H9 (cell line): ENCODE results near the gene ZNF746. TPM values are rescaled to one million over a fixed set of nuclear protein-coding genes. Genes with fewer than 3 reads are reported as not detected.

Experiments used
- DNase-seq: peaks from one replicate; pipeline ENCODE4 v3.0.0-alpha.2; 2017
- H2AFZ ChIP-seq: one replicate; pipeline ENCODE4 v1.6.1; 2013; ENCODE audit warnings: mild to moderate bottlenecking, low read length, control low read depth, moderate library complexity
- H2AK5ac ChIP-seq: 2 replicates; pipeline ENCODE4 v1.6.1; 2013; ENCODE audit warnings: low read length, control low read depth, mixed read lengths; ENCODE audit not compliant: insufficient read length
- H2BK120ac ChIP-seq: one replicate; pipeline ENCODE4 v1.6.1; 2013; ENCODE audit warnings: low read depth, mild to moderate bottlenecking, low read length, control low read depth, inconsistent platforms; ENCODE audit not compliant: poor library complexity, severe bottlenecking
- H2BK12ac ChIP-seq: 2 replicates; pipeline ENCODE4 v1.6.1; 2013; ENCODE audit warnings: low read length, control low read depth, mixed read lengths, low read depth; ENCODE audit not compliant: insufficient read length
- H2BK15ac ChIP-seq: 2 replicates; pipeline ENCODE4 v1.6.1; 2013; ENCODE audit warnings: low read depth, low read length, control low read depth
- H2BK20ac ChIP-seq: one replicate; pipeline ENCODE4 v1.6.1; 2013; ENCODE audit warnings: low read depth, mild to moderate bottlenecking, low read length, control low read depth, inconsistent platforms; ENCODE audit not compliant: poor library complexity, severe bottlenecking
- H2BK5ac ChIP-seq: 2 replicates; pipeline ENCODE4 v1.6.1; 2013; ENCODE audit warnings: low read length, control low read depth, mixed read lengths; ENCODE audit not compliant: insufficient read length
- H3K14ac ChIP-seq: 2 replicates; pipeline ENCODE4 v1.6.1; 2013; ENCODE audit warnings: low read length, control low read depth; ENCODE audit not compliant: insufficient read depth
- H3K18ac ChIP-seq: 2 replicates; pipeline ENCODE4 v1.6.1; 2013; ENCODE audit warnings: low read depth, mild to moderate bottlenecking, mixed read lengths, low read length, control low read depth; ENCODE audit not compliant: insufficient read length
- H3K23ac ChIP-seq: 2 replicates; pipeline ENCODE4 v1.6.1; 2013; ENCODE audit warnings: low read length, control low read depth, mixed read lengths, low read depth; ENCODE audit not compliant: insufficient read length
- H3K23me2 ChIP-seq: 2 replicates; pipeline ENCODE4 v1.6.1; 2013; ENCODE audit warnings: low read depth, mild to moderate bottlenecking, mixed read lengths, low read length, control low read depth; ENCODE audit not compliant: insufficient read length, poor library complexity, severe bottlenecking
- H3K27ac ChIP-seq: 2 replicates; pipeline ENCODE4 v1.5.1; 2013; ENCODE audit warnings: low read length, control low read depth, mixed read lengths, low read depth; ENCODE audit not compliant: insufficient read length
- H3K27me3 ChIP-seq: 2 replicates; pipeline ENCODE4 v1.6.1; 2013; ENCODE audit warnings: low read length, control low read depth, inconsistent platforms; ENCODE audit not compliant: insufficient read depth
- H3K4ac ChIP-seq: 2 replicates; pipeline ENCODE4 v1.6.1; 2013; ENCODE audit warnings: low read depth, mild to moderate bottlenecking, control low read depth, inconsistent platforms, low read length, moderate library complexity
- H3K4me1 ChIP-seq: 2 replicates; pipeline ENCODE4 v1.6.1; 2013; ENCODE audit warnings: low read length, control low read depth, inconsistent platforms; ENCODE audit not compliant: insufficient read depth
- H3K4me2 ChIP-seq: 2 replicates; pipeline ENCODE4 v1.6.1; 2013; ENCODE audit warnings: low read length, control low read depth, mixed read lengths; ENCODE audit not compliant: insufficient read length, insufficient read depth
- H3K56ac ChIP-seq: 2 replicates; pipeline ENCODE4 v1.6.1; 2013; ENCODE audit warnings: low read depth, mild to moderate bottlenecking, mixed read lengths, low read length, control low read depth; ENCODE audit not compliant: insufficient read length
- H3K79me1 ChIP-seq: 2 replicates; pipeline ENCODE4 v1.6.1; 2013; ENCODE audit warnings: low read depth, mild to moderate bottlenecking, moderate library complexity, low read length, control low read depth, inconsistent platforms; ENCODE audit not compliant: insufficient read depth, poor library complexity, severe bottlenecking
- H3K79me2 ChIP-seq: 2 replicates; pipeline ENCODE4 v1.6.1; 2013; ENCODE audit warnings: low read length, control low read depth, inconsistent platforms; ENCODE audit not compliant: insufficient read depth
- H3K9ac ChIP-seq: 2 replicates; pipeline ENCODE4 v1.6.1; 2013; ENCODE audit warnings: low read length, control low read depth, mixed read lengths; ENCODE audit not compliant: insufficient read length; ENCODE audit errors: extremely low read depth
- H3K9me3 ChIP-seq: one replicate; pipeline ENCODE4 v1.6.1; 2013; ENCODE audit warnings: low read depth, low read length, inconsistent platforms; ENCODE audit not compliant: control insufficient read depth
- H3T11ph ChIP-seq: one replicate; pipeline ENCODE4 v1.6.1; 2013; ENCODE audit warnings: mild to moderate bottlenecking, low read length, control low read depth, inconsistent platforms
- H4K20me1 ChIP-seq: one replicate; pipeline ENCODE4 v1.6.1; 2013; ENCODE audit not compliant: control insufficient read depth, insufficient read length, insufficient read depth
- H4K5ac ChIP-seq: 2 replicates; pipeline ENCODE4 v1.6.1; 2013; ENCODE audit warnings: low read depth, mild to moderate bottlenecking, mixed read lengths, low read length, control low read depth; ENCODE audit not compliant: insufficient read length
- H4K8ac ChIP-seq: replicated peaks from 2 replicates; pipeline ENCODE4 v1.6.1; 2013; ENCODE audit warnings: low read length, control low read depth, mixed read lengths, low read depth; ENCODE audit not compliant: insufficient read length
- H4K91ac ChIP-seq: 2 replicates; pipeline ENCODE4 v1.6.1; 2013; ENCODE audit warnings: low read depth, mild to moderate bottlenecking, moderate library complexity, mixed read lengths, low read length, control low read depth; ENCODE audit not compliant: insufficient read length
- H3K27ac Mint-ChIP-seq, 3 experiments: 2 replicates in 2 of 3; 3 replicates in 1 of 3; pipeline ENCODE4 v1.8.0; 2020 to 2021; ENCODE audit warnings: mixed read lengths in 3 of 3, mild to moderate bottlenecking in 1 of 3, moderate library complexity in 1 of 3
- H3K27me3 Mint-ChIP-seq: 2 replicates; pipeline ENCODE4 v1.8.0; 2021; ENCODE audit warnings: low read depth, mild to moderate bottlenecking, moderate library complexity, mixed read lengths
- H3K36me3 Mint-ChIP-seq, 3 experiments: 2 replicates in 2 of 3; 3 replicates in 1 of 3; pipeline ENCODE4 v1.8.0; 2020 to 2021; ENCODE audit warnings: low read depth in 3 of 3, mixed read lengths in 3 of 3; ENCODE audit not compliant: insufficient read depth in 1 of 3
- H3K4me1 Mint-ChIP-seq, 2 experiments: 2 replicates each; pipeline ENCODE4 v1.8.0; 2020; ENCODE audit warnings: mixed read lengths in 2 of 2
- H3K4me3 Mint-ChIP-seq, 2 experiments: 2 replicates in 1 of 2; 3 replicates in 1 of 2; pipeline ENCODE4 v1.8.0; 2020 to 2021; ENCODE audit warnings: mild to moderate bottlenecking in 2 of 2, mixed read lengths in 2 of 2, moderate library complexity in 1 of 2
- H3K9me3 Mint-ChIP-seq, 2 experiments: 2 replicates in 1 of 2; 3 replicates in 1 of 2; pipeline ENCODE4 v1.8.0; 2020; ENCODE audit warnings: mild to moderate bottlenecking in 2 of 2, mixed read lengths in 2 of 2, moderate library complexity in 1 of 2
- WGBS: extraction: QIAGEN DNeasy Blood & Tissue Kit; methylation state at CpG from one replicate; pipeline ENCODE4 v1.1.7; 2013; ENCODE audit warnings: missing lambda C conversion rate, low lambda C conversion rate, mixed read lengths; ENCODE audit not compliant: insufficient read length; ENCODE audit errors: extremely low coverage; 5-methylcytosine and 5-hydroxymethylcytosine counted together
- total RNA-seq: library from RNA; stranded (reverse); gene quantifications from 2 replicates; pipeline ENCODE4 v1.2.1, GENCODE V29; 2021
- TF ChIP-seq, protein P1 (sequence below): fragments of 200-600 bp; sonication (generic); conservative IDR thresholded peaks from 3 replicates; pipeline ENCODE4 v1.8.0; 2021; ENCODE audit warnings: antibody characterized with exemption, mild to moderate bottlenecking

Gene ZNF746
- total RNA-seq, 1 experiment from 2014 or later: 26.7 TPM

DNA sequence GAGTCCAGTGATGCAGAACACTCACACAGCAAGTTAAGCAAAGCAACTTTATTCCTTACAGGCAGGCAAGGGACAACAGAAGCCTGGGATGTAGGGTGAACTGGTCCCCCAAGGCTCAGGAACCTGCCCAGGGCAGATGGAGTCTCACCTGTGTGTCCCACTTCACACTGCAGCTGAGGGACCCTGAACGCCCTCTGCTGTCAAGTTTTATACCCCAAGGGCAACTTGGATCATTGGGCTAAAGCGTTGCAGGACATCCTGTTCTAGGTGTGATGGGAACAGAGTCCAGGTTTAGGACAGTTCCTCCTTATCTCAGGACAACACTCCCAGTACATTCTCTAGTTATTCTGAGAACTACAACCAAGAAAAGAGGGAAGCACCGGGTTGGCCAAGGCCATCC, 49.5 kb upstream of the ZNF746 start:
- H2BK120ac ChIP-seq: no peak overlapping the region
- no peak overlapping the region for H3T11ph ChIP-seq
- no peaks in the 10 kb centered on the region for H3K79me2 ChIP-seq
- H2BK15ac ChIP-seq: no peak overlapping the region
- Mint-ChIP-seq H3K36me3 (peaks cover 46 to 63% (median 48%) of the 10 kb centered on the region in 3 experiments), H3K4me1 (no peaks in the 10 kb centered on the region), H3K27ac (no peak overlapping the region), H3K9me3 (peaks cover 0 to under 1% of the 10 kb centered on the region in 2 experiments; a peak in 2 of 5 replicates), H3K27me3 (no peaks in the 10 kb centered on the region; the same call in 1 of the 2 replicates), H3K4me3 (no peak overlapping the region)
- H3K4me2 ChIP-seq: no peak overlapping the region
- H3K27me3 ChIP-seq: no peaks in the 10 kb centered on the region
- H3K9me3 ChIP-seq: no peaks in the 10 kb centered on the region
- no peak overlapping the region for H3K14ac ChIP-seq
- no peak overlapping the region for H3K27ac ChIP-seq
- no peak overlapping the region for H2BK5ac ChIP-seq
- H3K23ac ChIP-seq: no peak overlapping the region
- no peak for DNase-seq
- H3K9ac ChIP-seq: no peak overlapping the region
- H2AFZ ChIP-seq: no peak overlapping the region
- no peak overlapping the region for H2AK5ac ChIP-seq
- no peaks in the 10 kb centered on the region for H3K4me1 ChIP-seq
- no peak overlapping the region for H2BK20ac ChIP-seq
- WGBS: no CpG with 5 or more reads among the region's 3 CpGs
- H4K5ac ChIP-seq: no peak overlapping the region
- no peak overlapping the region for H2BK12ac ChIP-seq
- H4K8ac ChIP-seq: no peak overlapping the region
- H3K56ac ChIP-seq: no peak overlapping the region
- H4K20me1 ChIP-seq: no peaks in the 10 kb centered on the region
- no peak overlapping the region for H3K18ac ChIP-seq
- TF ChIP-seq, protein P1, sequence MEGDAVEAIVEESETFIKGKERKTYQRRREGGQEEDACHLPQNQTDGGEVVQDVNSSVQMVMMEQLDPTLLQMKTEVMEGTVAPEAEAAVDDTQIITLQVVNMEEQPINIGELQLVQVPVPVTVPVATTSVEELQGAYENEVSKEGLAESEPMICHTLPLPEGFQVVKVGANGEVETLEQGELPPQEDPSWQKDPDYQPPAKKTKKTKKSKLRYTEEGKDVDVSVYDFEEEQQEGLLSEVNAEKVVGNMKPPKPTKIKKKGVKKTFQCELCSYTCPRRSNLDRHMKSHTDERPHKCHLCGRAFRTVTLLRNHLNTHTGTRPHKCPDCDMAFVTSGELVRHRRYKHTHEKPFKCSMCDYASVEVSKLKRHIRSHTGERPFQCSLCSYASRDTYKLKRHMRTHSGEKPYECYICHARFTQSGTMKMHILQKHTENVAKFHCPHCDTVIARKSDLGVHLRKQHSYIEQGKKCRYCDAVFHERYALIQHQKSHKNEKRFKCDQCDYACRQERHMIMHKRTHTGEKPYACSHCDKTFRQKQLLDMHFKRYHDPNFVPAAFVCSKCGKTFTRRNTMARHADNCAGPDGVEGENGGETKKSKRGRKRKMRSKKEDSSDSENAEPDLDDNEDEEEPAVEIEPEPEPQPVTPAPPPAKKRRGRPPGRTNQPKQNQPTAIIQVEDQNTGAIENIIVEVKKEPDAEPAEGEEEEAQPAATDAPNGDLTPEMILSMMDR: peak; percentile 42; the same call in 2 of the 3 replicates
- H3K23me2 ChIP-seq: no peaks in the 10 kb centered on the region
- H3K4ac ChIP-seq: no peak overlapping the region
- H4K91ac ChIP-seq: no peak overlapping the region
- H3K79me1 ChIP-seq: no peaks in the 10 kb centered on the region
